Large intestine (tissue), 3 donors: Measurements from ENCODE around the gene GTF2IRD1. TPM values are rescaled to one million over a fixed set of nuclear protein-coding genes. Genes with fewer than 3 reads are reported as not detected.
A peak's percentile ranks its signal among the peaks of the same experiment; 100 is the strongest.

ENCODE experiments used
- DNase-seq, 2 donors: peaks; one replicate each; pipeline versions ENCODE4 v3.0.0 to v3.0.0-alpha.2; 2013
- H3K27ac ChIP-seq: one replicate; pipeline ENCODE4 v1.5.1; 2013; ENCODE audit warnings: low read length
- H3K27me3 ChIP-seq: 2 replicates; pipeline ENCODE4 v1.6.1; 2013; ENCODE audit warnings: low read length; ENCODE audit not compliant: control insufficient read depth, insufficient read depth
- H3K36me3 ChIP-seq: 2 replicates; pipeline ENCODE4 v1.6.1; 2013; ENCODE audit warnings: low read length; ENCODE audit not compliant: control insufficient read depth, insufficient read depth
- H3K4me1 ChIP-seq: one replicate; pipeline ENCODE4 v1.6.1; 2013; ENCODE audit warnings: low read length; ENCODE audit not compliant: control insufficient read depth, insufficient read depth
- H3K4me3 ChIP-seq: one replicate; pipeline ENCODE4 v1.5.1; 2013; ENCODE audit warnings: low read length
- H3K9me3 ChIP-seq: one replicate; pipeline ENCODE4 v1.6.1; 2013; ENCODE audit warnings: mild to moderate bottlenecking, low read depth, low read length, moderate library complexity; ENCODE audit not compliant: control insufficient read depth
- WGBS: methylation state at CpG from one replicate; pipeline ENCODE4 v1.1.5; 2013; ENCODE audit warnings: low lambda C conversion rate; ENCODE audit not compliant: insufficient coverage; 5-methylcytosine and 5-hydroxymethylcytosine counted together
- polyA plus RNA-seq: library from polyadenylated mRNA; unstranded; fragments of 120-200 nt; gene quantifications from one replicate; pipeline ENCODE4 v1.2.1, GENCODE V29; 2013

Gene GTF2IRD1
- polyA plus RNA-seq, 1 donor = 51.2 TPM

GRCh38 chr7:74587435-74588126 is 133.9 kb downstream of the GTF2IRD1 start:
- DNase-seq = peak; percentile 67 to 74
- Histone ChIP-seq H3K36me3 (peaks cover 38% of the 10 kb centered on the region), H3K27me3 (no peaks in the 10 kb centered on the region), H3K27ac (peak overlapping the region; percentile 65), H3K4me3 (no peak overlapping the region), H3K9me3 (no peaks in the 10 kb centered on the region), H3K4me1 (peaks cover 33% of the 10 kb centered on the region)
- no CpG with 5 or more reads among the region's 13 CpGs for WGBS

GRCh38 chr7:74590813-74591212 is 137.1 kb downstream of the GTF2IRD1 start:
- DNase-seq = no peak
- no peak overlapping the region for H3K4me3 ChIP-seq
- no peak overlapping the region for H3K27ac ChIP-seq
- no peaks in the 10 kb centered on the region for H3K27me3 ChIP-seq
- H3K9me3 ChIP-seq = no peaks in the 10 kb centered on the region
- peaks cover 15% of the 10 kb centered on the region for H3K4me1 ChIP-seq
- peaks cover 60% of the 10 kb centered on the region for H3K36me3 ChIP-seq
- no CpG with 5 or more reads among the region's 16 CpGs for WGBS

DNA sequence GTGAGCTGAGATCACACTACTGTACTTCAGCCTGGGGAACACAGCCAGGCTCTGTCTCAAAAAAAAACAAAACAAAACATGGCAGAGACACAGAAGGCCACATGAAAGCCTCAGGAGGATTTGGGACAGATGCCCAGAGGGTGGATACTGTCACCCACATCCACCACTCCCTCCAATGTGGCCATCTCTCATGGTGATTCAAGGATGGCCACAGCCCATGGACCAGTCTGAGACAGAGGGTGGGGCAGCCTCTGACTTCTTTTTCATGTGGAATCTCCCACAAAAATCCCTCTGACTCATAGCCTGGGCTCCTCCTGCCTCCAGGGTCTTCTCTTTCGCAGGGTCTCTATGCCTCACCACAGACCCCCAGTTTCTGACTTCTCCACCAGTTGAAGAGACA is 144.9 kb downstream of the GTF2IRD1 start:
- no CpG with 5 or more reads among the region's 1 CpG for WGBS

GRCh38 chr7:74599244-74599643 is 145.5 kb downstream of the GTF2IRD1 start:
- no peaks in the 10 kb centered on the region for H3K27me3 ChIP-seq
- peaks cover 65% of the 10 kb centered on the region for H3K36me3 ChIP-seq
- no peak overlapping the region for H3K4me3 ChIP-seq
- no peak overlapping the region for H3K27ac ChIP-seq
- WGBS = no CpG with 5 or more reads among the region's 4 CpGs
- no peaks in the 10 kb centered on the region for H3K4me1 ChIP-seq
- DNase-seq = no peak
- H3K9me3 ChIP-seq = no peaks in the 10 kb centered on the region

More for the DNA sequence above, 144.9 kb downstream of the GTF2IRD1 start:
- no peak overlapping the region for H3K4me3 ChIP-seq
- H3K9me3 ChIP-seq = no peaks in the 10 kb centered on the region
- H3K36me3 ChIP-seq = peaks cover 70% of the 10 kb centered on the region
- DNase-seq = no peak
- no peaks in the 10 kb centered on the region for H3K4me1 ChIP-seq
- no peak overlapping the region for H3K27ac ChIP-seq
- no peaks in the 10 kb centered on the region for H3K27me3 ChIP-seq

GRCh38 chr7:74604326-74605020 is 150.8 kb downstream of the GTF2IRD1 start:
- H3K27me3 ChIP-seq = no peaks in the 10 kb centered on the region
- H3K4me1 ChIP-seq = peaks cover 9% of the 10 kb centered on the region
- no CpG with 5 or more reads among the region's 7 CpGs for WGBS
- H3K9me3 ChIP-seq = no peaks in the 10 kb centered on the region
- DNase-seq = no peak
- H3K4me3 ChIP-seq = no peak overlapping the region
- H3K36me3 ChIP-seq = peaks cover 24% of the 10 kb centered on the region
- no peak overlapping the region for H3K27ac ChIP-seq

DNA sequence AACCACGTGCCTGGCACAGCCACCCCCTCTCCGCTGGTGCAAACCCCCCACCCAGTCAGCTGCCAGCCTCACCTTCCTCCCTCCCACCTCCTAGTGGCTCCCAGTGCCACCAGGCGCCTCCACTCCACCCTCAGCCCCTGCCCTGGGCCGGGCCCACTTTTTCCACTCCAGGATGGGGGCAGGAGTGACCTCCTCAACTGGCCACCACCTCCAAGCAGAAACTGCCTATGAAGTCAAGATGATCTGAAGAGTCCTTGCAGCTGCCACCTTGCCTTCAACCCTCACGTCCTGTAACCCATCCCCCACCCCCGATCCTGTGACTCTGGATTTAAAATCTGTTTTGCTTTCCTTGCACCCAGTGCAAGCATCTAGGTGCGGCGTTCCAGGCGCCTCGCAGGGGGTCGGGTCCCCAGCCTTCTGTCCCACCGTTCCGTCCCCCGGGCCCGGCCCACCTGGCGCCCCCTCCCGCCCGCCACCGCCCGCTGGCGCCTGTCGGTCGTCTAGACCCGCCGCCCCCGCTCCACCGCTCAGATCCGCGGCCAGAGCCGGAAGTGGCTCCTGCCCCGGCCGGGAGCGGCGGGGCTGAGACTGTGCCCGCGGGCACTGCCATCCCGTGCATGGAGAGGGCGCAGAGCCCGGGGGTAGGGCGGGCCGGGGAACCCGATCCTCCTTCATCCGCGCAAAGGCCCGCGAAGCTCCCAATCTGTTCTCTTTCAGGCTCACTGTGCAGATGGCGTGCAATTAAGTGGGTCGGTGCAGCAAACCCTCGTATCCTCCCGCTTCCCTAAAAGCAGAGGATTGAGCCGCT is 152.6 kb downstream of the GTF2IRD1 start:
- H3K36me3 ChIP-seq = peaks cover 6% of the 10 kb centered on the region
- peak overlapping the region; percentile 46 for H3K4me3 ChIP-seq
- H3K4me1 ChIP-seq = peaks cover 11% of the 10 kb centered on the region
- H3K27me3 ChIP-seq = no peaks in the 10 kb centered on the region
- no CpG with 5 or more reads among the region's 51 CpGs for WGBS
- DNase-seq = peak in 1 of 2 donors; percentile 51
- H3K9me3 ChIP-seq = no peaks in the 10 kb centered on the region
- H3K27ac ChIP-seq = peak overlapping the region; percentile 46

GRCh38 chr7:74606909-74607510 is 153.3 kb downstream of the GTF2IRD1 start:
- H3K27me3 ChIP-seq = no peaks in the 10 kb centered on the region
- no peak for DNase-seq
- peaks cover 11% of the 10 kb centered on the region for H3K4me1 ChIP-seq
- peaks cover 2% of the 10 kb centered on the region for H3K36me3 ChIP-seq
- H3K27ac ChIP-seq = peak overlapping the region; percentile 36
- H3K9me3 ChIP-seq = no peaks in the 10 kb centered on the region
- WGBS = 65% methylated on average over 4 of the region's 15 CpGs
- peak overlapping the region; percentile 46 for H3K4me3 ChIP-seq

GRCh38 chr7:74612015-74612829 is 158.5 kb downstream of the GTF2IRD1 start:
- Histone ChIP-seq H3K27me3 (no peaks in the 10 kb centered on the region), H3K36me3 (no peaks in the 10 kb centered on the region), H3K4me1 (peaks cover 5% of the 10 kb centered on the region), H3K9me3 (no peaks in the 10 kb centered on the region), H3K27ac (no peak overlapping the region), H3K4me3 (no peak overlapping the region)
- DNase-seq = no peak
- WGBS = no CpG with 5 or more reads among the region's 11 CpGs

DNA sequence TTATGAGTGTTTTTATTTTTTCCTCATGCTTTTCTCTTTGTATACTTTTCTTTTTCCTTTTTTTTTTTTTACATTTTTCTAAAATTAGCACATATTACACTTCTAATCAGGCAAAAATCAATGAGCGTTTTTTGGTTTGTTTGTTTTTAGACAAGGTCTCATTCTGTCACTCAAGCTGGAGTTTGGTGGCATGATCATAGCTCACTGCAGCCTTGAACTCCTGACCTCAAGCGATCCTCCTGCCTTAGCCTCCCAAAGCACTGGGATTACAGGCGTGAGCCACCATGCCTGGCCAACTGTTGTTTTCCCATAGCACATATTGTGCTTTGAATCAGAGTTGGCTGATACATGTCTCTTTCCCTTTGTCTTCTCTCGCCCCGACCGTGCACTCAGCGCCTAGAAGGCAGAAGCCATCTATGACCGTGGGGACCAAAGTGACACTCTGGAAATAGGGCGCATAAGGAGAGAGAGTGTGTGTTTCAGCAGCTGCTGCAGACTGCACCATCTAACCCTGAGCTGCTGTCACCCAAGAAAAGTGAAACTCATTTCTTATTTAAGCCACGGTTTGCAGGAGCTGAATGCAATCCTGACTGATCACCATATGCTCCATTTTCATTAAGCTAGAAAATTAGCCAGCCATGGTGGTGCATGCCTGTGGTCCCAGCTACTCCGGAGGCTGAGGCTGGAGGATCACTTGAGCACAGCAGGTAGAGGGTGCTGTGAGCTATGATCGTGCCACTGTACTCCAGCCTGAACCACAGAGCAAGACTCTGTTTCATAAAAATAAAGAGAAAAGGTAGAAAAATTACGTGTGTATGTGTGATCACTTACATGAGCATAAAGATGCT is 162.5 kb downstream of the GTF2IRD1 start:
- WGBS = 100% methylated on average over 2 of the region's 13 CpGs
- DNase-seq = no peak

More for the DNA sequence above, 162.5 kb downstream of the GTF2IRD1 start:
- H3K27ac ChIP-seq = no peak overlapping the region
- H3K27me3 ChIP-seq = no peaks in the 10 kb centered on the region
- H3K9me3 ChIP-seq = no peaks in the 10 kb centered on the region
- H3K36me3 ChIP-seq = no peaks in the 10 kb centered on the region
- no peak overlapping the region for H3K4me3 ChIP-seq
- peaks cover 2% of the 10 kb centered on the region for H3K4me1 ChIP-seq
